SK-N-SH treated with all-trans-retinoic acid at 6 μM for 48 hours (cell line): ENCODE data around the gene HSPB6.

Experiments
- ATAC-seq: fragments of 200-7000 bp; cut with Tn5 transposase; 3 replicates; pipeline ENCODE4 v1.9.1; 2020; ENCODE audit warnings: mild to moderate bottlenecking, moderate library complexity
- ARNTL ChIP-seq: fragments of 450-650 bp; formaldehyde crosslinking; IDR thresholded peaks from 2 replicates; pipeline ENCODE4 v1.5.0; 2020; ENCODE audit warnings: low read depth, mild to moderate bottlenecking, moderate library complexity, borderline replicate concordance
- BACH2 ChIP-seq: fragments of 250-450 bp; sonication (Bioruptor Pico); IDR thresholded peaks from 2 replicates; pipeline ENCODE4 v1.9.0; 2021; ENCODE audit warnings: mild to moderate bottlenecking, borderline replicate concordance
- CSDC2 ChIP-seq: fragments of 250-450 bp; sonication (Bioruptor Pico); IDR thresholded peaks from 2 replicates; pipeline ENCODE4 v1.5.0; 2020; ENCODE audit warnings: mild to moderate bottlenecking, moderate library complexity
- ESRRG ChIP-seq: fragments of 250-450 bp; sonication (Bioruptor Pico); IDR thresholded peaks from 2 replicates; pipeline ENCODE4 v1.6.1; 2021; ENCODE audit warnings: mild to moderate bottlenecking
- GLIS3 ChIP-seq: fragments of 250-450 bp; sonication (Bioruptor Pico); IDR thresholded peaks from 2 replicates; pipeline ENCODE4 v1.5.0; 2020; ENCODE audit warnings: mild to moderate bottlenecking, moderate library complexity
- ISL1 ChIP-seq: fragments of 250-450 bp; sonication (Bioruptor Pico); IDR thresholded peaks from 2 replicates; pipeline ENCODE4 v2.1.2; 2022; ENCODE audit warnings: mild to moderate bottlenecking, moderate library complexity
- OSR1 ChIP-seq: fragments of 250-450 bp; sonication (Bioruptor Pico); IDR thresholded peaks from 2 replicates; pipeline ENCODE4 v1.8.0; 2022; ENCODE audit warnings: moderate library complexity, mild to moderate bottlenecking, inconsistent platforms
- POU6F1 ChIP-seq: fragments of 250-450 bp; sonication (Bioruptor Pico); IDR thresholded peaks from 2 replicates; pipeline ENCODE4 v1.8.0; 2021; ENCODE audit warnings: low read depth, mild to moderate bottlenecking, moderate library complexity, borderline replicate concordance
- PPARA ChIP-seq: fragments of 250-450 bp; sonication (Bioruptor Pico); IDR thresholded peaks from 2 replicates; pipeline ENCODE4 v1.5.0; 2020; ENCODE audit warnings: mild to moderate bottlenecking, borderline replicate concordance
- RARB ChIP-seq: fragments of 250-450 bp; sonication (Bioruptor Pico); IDR thresholded peaks from 2 replicates; pipeline ENCODE4 v1.8.0; 2021; ENCODE audit warnings: mild to moderate bottlenecking, moderate library complexity
- TCF4 ChIP-seq: fragments of 250-450 bp; sonication (Bioruptor Pico); IDR thresholded peaks from 2 replicates; pipeline ENCODE4 v1.8.0; 2021; ENCODE audit warnings: mild to moderate bottlenecking, moderate library complexity, borderline replicate concordance
- TOX ChIP-seq: fragments of 250-450 bp; sonication (Bioruptor Pico); IDR thresholded peaks from 2 replicates; pipeline ENCODE4 v1.8.0; 2021; ENCODE audit warnings: mild to moderate bottlenecking, moderate library complexity, borderline replicate concordance
- TSHZ2 ChIP-seq: fragments of 250-450 bp; sonication (Bioruptor Pico); IDR thresholded peaks from 2 replicates; pipeline ENCODE4 v1.5.0; 2020; ENCODE audit warnings: mild to moderate bottlenecking, moderate library complexity
- ZFP3 ChIP-seq: fragments of 250-450 bp; sonication (Bioruptor Pico); IDR thresholded peaks from 2 replicates; pipeline ENCODE4 v1.5.0; 2020; ENCODE audit warnings: mild to moderate bottlenecking, moderate library complexity
- ZFP30 ChIP-seq: fragments of 450-650 bp; formaldehyde crosslinking; IDR thresholded peaks from 2 replicates; pipeline ENCODE4 v1.5.0; 2022; ENCODE audit warnings: mild to moderate bottlenecking, moderate library complexity
- ZNF565 ChIP-seq: fragments of 450-650 bp; formaldehyde crosslinking; conservative IDR thresholded peaks from 2 replicates; pipeline ENCODE4 v1.5.0; 2020; ENCODE audit warnings: low read depth, mild to moderate bottlenecking, moderate library complexity
- ZNF70 ChIP-seq: fragments of 450-650 bp; formaldehyde crosslinking; IDR thresholded peaks from 2 replicates; pipeline ENCODE4 v1.5.0; 2020; ENCODE audit warnings: mild to moderate bottlenecking, moderate library complexity
- ZNF8 ChIP-seq: fragments of 450-650 bp; formaldehyde crosslinking; IDR thresholded peaks from 2 replicates; pipeline ENCODE4 v1.5.0; 2020; ENCODE audit warnings: mild to moderate bottlenecking, moderate library complexity
- TF ChIP-seq, protein P1 (sequence below): fragments of 250-450 bp; sonication (Bioruptor Pico); IDR thresholded peaks from 2 replicates; pipeline ENCODE4 v1.8.0; 2020; ENCODE audit warnings: mild to moderate bottlenecking, moderate library complexity, borderline replicate concordance
- TF ChIP-seq, protein P2 (sequence below): fragments of 250-450 bp; sonication (Bioruptor Pico); IDR thresholded peaks from 2 replicates; pipeline ENCODE4 v1.5.1; 2020; ENCODE audit warnings: low read depth, mild to moderate bottlenecking, moderate library complexity

Gene HSPB6

GRCh38 chr19:35777961-35778360, 21.1 kb upstream of the HSPB6 start:
- ATAC-seq: no peak
- TF ChIP-seq, protein P1, sequence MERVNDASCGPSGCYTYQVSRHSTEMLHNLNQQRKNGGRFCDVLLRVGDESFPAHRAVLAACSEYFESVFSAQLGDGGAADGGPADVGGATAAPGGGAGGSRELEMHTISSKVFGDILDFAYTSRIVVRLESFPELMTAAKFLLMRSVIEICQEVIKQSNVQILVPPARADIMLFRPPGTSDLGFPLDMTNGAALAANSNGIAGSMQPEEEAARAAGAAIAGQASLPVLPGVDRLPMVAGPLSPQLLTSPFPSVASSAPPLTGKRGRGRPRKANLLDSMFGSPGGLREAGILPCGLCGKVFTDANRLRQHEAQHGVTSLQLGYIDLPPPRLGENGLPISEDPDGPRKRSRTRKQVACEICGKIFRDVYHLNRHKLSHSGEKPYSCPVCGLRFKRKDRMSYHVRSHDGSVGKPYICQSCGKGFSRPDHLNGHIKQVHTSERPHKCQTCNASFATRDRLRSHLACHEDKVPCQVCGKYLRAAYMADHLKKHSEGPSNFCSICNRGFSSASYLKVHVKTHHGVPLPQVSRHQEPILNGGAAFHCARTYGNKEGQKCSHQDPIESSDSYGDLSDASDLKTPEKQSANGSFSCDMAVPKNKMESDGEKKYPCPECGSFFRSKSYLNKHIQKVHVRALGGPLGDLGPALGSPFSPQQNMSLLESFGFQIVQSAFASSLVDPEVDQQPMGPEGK (CRISPR knock-in tag): no peak
- TF ChIP-seq PPARA (no peak), CSDC2 (CRISPR knock-in tag) (no peak), TCF4 (CRISPR knock-in tag) (no peak)

GRCh38 chr19:35777086-35777841, 20.4 kb upstream of the HSPB6 start:
- ATAC-seq: no peak
- no peak for TF ChIP-seq ISL1
- TF ChIP-seq TSHZ2 (CRISPR knock-in tag): no peak
- no peak for TF ChIP-seq CSDC2 (CRISPR knock-in tag)
- TF ChIP-seq ESRRG (CRISPR knock-in tag): no peak
- no peak for TF ChIP-seq GLIS3
- no peak for TF ChIP-seq ZFP30 (CRISPR knock-in tag)
- TF ChIP-seq, protein P2, sequence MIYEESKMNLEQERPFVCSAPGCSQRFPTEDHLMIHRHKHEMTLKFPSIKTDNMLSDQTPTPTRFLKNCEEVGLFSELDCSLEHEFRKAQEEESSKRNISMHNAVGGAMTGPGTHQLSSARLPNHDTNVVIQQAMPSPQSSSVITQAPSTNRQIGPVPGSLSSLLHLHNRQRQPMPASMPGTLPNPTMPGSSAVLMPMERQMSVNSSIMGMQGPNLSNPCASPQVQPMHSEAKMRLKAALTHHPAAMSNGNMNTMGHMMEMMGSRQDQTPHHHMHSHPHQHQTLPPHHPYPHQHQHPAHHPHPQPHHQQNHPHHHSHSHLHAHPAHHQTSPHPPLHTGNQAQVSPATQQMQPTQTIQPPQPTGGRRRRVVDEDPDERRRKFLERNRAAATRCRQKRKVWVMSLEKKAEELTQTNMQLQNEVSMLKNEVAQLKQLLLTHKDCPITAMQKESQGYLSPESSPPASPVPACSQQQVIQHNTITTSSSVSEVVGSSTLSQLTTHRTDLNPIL (CRISPR knock-in tag): no peak
- TF ChIP-seq TCF4 (CRISPR knock-in tag): no peak
- no peak for TF ChIP-seq RARB (CRISPR knock-in tag)
- no peak for TF ChIP-seq ZNF565
- no peak for TF ChIP-seq OSR1 (CRISPR knock-in tag)
- no peak for TF ChIP-seq BACH2
- no peak for TF ChIP-seq TOX (CRISPR knock-in tag)
- TF ChIP-seq ZFP3 (CRISPR knock-in tag): no peak
- no peak for TF ChIP-seq ARNTL (CRISPR knock-in tag)
- TF ChIP-seq POU6F1 (CRISPR knock-in tag): no peak
- no peak for TF ChIP-seq ZNF8 (CRISPR knock-in tag)
- TF ChIP-seq, all 23 proteins: peak for 0

DNA sequence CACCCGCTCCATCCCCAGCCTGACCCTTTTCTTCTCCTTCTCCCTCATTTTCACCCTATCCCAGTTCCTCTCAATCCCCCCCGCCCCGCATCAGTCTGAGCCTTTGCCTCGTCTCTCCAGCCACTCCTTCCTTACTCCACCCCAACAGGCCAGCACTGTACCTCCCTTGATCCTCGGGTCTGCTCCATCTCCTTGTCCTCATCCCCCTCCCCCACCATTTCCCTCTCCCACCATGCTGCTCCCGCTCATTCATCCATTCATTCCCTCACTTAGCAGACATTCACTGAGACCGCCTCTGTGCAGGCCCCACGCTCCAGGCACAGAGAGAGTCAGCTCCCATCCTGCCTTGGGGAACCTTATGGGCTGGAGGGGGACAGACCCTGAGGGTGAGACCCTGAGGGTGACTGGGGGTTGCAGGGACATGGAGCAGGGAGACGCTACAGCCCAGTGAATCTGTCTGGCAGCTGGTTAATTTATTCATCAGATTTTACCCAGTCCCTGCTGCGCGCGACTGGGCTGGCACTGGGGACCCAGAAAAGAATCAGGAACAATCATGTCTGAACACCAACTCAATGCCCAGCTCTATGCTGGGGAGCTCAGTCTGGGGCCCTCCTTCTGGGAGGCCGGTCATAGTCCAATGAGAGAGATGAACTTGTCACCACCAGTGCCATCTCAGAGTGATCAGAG, 19.4 kb upstream of the HSPB6 start:
- no peak for ATAC-seq
- TF ChIP-seq ZNF70 (CRISPR knock-in tag): peak; percentile 97
- TF ChIP-seq TCF4 (CRISPR knock-in tag): no peak
